ENCODE data around the gene PRKCE. TPM values are rescaled to one million over a fixed set of nuclear protein-coding genes. Genes with fewer than 3 reads are reported as not detected.

Gene PRKCE
- total RNA-seq, 1 experiment from 2014 or later: 14.8 TPM

DNA sequence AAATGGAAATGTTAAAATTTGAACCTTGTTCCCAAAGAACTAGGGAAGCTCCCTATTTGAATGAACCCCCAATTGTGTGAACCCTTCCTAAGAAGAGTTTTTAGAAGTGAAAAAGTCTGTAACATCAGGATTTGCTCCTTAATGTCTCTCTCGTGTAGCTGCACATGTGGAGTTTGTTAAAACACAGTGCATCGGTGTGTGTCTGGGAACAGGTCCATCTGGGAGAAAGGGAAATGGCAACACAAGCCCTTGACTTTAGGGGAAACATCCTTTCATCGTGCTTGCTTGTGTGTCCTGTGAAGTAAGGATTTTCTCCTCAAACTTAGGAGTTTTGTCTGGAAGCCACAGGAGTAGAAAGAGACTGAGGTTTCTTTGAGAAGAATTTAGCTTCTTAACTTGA lies 203.9 kb downstream of the PRKCE start:
- ChIA-PET RAD21 (ENCODE audit: low non-redundant PET in 1 of 2, low total read pairs in 2 of 2, uncharacterized antibody in 2 of 2, unreplicated experiment in 2 of 2) (no interaction called here), POLR2A (no interaction called here), CTCF (no interaction called here)
- H3K27ac ChIP-seq (ENCODE audit: low read depth, low read length): no peak overlapping the region
- no peak for ATAC-seq
- H3K9ac ChIP-seq (ENCODE audit: low read length): no peak overlapping the region
- BruUV-seq (replicated peaks): no TSS peak
- no peaks in the 10 kb centered on the region for H3K9me3 ChIP-seq (ENCODE audit: control insufficient read depth in 1 of 2, insufficient read depth in 1 of 2, low read depth in 1 of 2, low read length in 2 of 2)
- TF ChIP-seq EZH2phosphoT487 (IDR thresholded peaks at IDR 0.05; ENCODE audit: borderline replicate concordance) (no peak), CEBPB (IDR thresholded peaks at IDR 0.05; ENCODE audit: low read depth) (no peak), SP1 (IDR thresholded peaks at IDR 0.05; ENCODE audit: low read depth) (no peak), TCF7L2 (IDR thresholded peaks at IDR 0.05; ENCODE audit: borderline replicate concordance, extremely low read depth, insufficient read depth, insufficient read length) (no peak), EZH2 (IDR thresholded peaks at IDR 0.05) (no peak), YY1 (IDR thresholded peaks at IDR 0.05; ENCODE audit: extremely low read depth, insufficient replicate concordance, low read depth, low read length) (no peak)
- TF ChIP-seq, protein P1, sequence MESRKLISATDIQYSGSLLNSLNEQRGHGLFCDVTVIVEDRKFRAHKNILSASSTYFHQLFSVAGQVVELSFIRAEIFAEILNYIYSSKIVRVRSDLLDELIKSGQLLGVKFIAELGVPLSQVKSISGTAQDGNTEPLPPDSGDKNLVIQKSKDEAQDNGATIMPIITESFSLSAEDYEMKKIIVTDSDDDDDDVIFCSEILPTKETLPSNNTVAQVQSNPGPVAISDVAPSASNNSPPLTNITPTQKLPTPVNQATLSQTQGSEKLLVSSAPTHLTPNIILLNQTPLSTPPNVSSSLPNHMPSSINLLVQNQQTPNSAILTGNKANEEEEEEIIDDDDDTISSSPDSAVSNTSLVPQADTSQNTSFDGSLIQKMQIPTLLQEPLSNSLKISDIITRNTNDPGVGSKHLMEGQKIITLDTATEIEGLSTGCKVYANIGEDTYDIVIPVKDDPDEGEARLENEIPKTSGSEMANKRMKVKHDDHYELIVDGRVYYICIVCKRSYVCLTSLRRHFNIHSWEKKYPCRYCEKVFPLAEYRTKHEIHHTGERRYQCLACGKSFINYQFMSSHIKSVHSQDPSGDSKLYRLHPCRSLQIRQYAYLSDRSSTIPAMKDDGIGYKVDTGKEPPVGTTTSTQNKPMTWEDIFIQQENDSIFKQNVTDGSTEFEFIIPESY (IDR thresholded peaks at IDR 0.05; ENCODE audit: extremely low read depth, insufficient replicate concordance, low read length): no peak
- TF ChIP-seq, protein P2, sequence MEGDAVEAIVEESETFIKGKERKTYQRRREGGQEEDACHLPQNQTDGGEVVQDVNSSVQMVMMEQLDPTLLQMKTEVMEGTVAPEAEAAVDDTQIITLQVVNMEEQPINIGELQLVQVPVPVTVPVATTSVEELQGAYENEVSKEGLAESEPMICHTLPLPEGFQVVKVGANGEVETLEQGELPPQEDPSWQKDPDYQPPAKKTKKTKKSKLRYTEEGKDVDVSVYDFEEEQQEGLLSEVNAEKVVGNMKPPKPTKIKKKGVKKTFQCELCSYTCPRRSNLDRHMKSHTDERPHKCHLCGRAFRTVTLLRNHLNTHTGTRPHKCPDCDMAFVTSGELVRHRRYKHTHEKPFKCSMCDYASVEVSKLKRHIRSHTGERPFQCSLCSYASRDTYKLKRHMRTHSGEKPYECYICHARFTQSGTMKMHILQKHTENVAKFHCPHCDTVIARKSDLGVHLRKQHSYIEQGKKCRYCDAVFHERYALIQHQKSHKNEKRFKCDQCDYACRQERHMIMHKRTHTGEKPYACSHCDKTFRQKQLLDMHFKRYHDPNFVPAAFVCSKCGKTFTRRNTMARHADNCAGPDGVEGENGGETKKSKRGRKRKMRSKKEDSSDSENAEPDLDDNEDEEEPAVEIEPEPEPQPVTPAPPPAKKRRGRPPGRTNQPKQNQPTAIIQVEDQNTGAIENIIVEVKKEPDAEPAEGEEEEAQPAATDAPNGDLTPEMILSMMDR (IDR thresholded peaks at IDR 0.05 in 2 of 3, conservative IDR thresholded peaks at IDR 0.05 in 1 of 3; ENCODE audit: borderline replicate concordance in 1 of 3, insufficient read depth in 1 of 3, low read depth in 2 of 3, low read length in 2 of 3): no peak
- TF ChIP-seq, protein P3, sequence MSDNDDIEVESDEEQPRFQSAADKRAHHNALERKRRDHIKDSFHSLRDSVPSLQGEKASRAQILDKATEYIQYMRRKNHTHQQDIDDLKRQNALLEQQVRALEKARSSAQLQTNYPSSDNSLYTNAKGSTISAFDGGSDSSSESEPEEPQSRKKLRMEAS (IDR thresholded peaks at IDR 0.05): no peak
- no peak for DNase-seq (ENCODE audit: low read depth, low spot score)
- H3K4me2 ChIP-seq (ENCODE audit: low read length): no peak overlapping the region
- H3K4me1 ChIP-seq (ENCODE audit: control insufficient read depth in 1 of 2, insufficient read depth in 2 of 2, low read length in 2 of 2): peaks cover 0 to 4% of the 10 kb centered on the region in 2 experiments; a peak in 2 of 4 replicates
- no peaks in the 10 kb centered on the region for H3K9me2 ChIP-seq (ENCODE audit: insufficient read depth)
- H3K79me2 ChIP-seq (ENCODE audit: insufficient read depth, low read length): no peaks in the 10 kb centered on the region
- H3K27me3 ChIP-seq (ENCODE audit: insufficient read depth, low read length): no peaks in the 10 kb centered on the region
- H3K36me3 ChIP-seq (ENCODE audit: control insufficient read depth in 1 of 2, insufficient read depth in 2 of 2, low read length in 2 of 2): no peaks in the 10 kb centered on the region
- intact Hi-C loops (cut with micrococcal nuclease): no loop called here
- H4K20me1 ChIP-seq (ENCODE audit: insufficient read depth): no peaks in the 10 kb centered on the region
- no peak overlapping the region for H3K4me3 ChIP-seq (replicated peaks in 1 of 2; ENCODE audit: low read depth in 1 of 2, low read length in 2 of 2)
- no peak overlapping the region for H2AFZ ChIP-seq (ENCODE audit: low read depth, low read length, poor library complexity, severe bottlenecking)
